NCI-H524 treated with DMSO at 0.1 percent for 48 hours (cell line): ENCODE measurements around the gene PLBD2.

ENCODE experiments used
- DNase-seq: peaks from one replicate; lab custom pipeline; 2025; lab: John Stamatoyannopoulos, UW

PLBD2 gene

GRCh38 chr12:113396200-113396599, 37.8 kb downstream of the PLBD2 start:
- DNase-seq: no peak

- DNase-seq: no peak
Observed at GRCh38 chr12:113396828-113397496, 38.6 kb downstream of the PLBD2 start.

- DNase-seq: no peak
Observed at GRCh38 chr12:113397497-113398197, 39.3 kb downstream of the PLBD2 start.

- DNase-seq: no peak
Observed at GRCh38 chr12:113398346-113399290, 40.2 kb downstream of the PLBD2 start.

- DNase-seq: no peak
Observed at GRCh38 chr12:113399490-113399889, 41.1 kb downstream of the PLBD2 start.

GRCh38 chr12:113400362-113400761, 42.0 kb downstream of the PLBD2 start:
- DNase-seq: no peak

- DNase-seq: no peak
Observed at GRCh38 chr12:113401066-113402000, 42.9 kb downstream of the PLBD2 start.

GRCh38 chr12:113402586-113403260, 44.3 kb downstream of the PLBD2 start:
- DNase-seq: no peak

GRCh38 chr12:113403435-113404415, 45.3 kb downstream of the PLBD2 start, which contains the start of gene SDS:
TSS of gene SDS (minus strand) at chr12:113403887. CDS start at chr12:113399708, 4,179 bp downstream.
- no peak for DNase-seq

GRCh38 chr12:113405694-113406093, 47.3 kb downstream of the PLBD2 start:
- no peak for DNase-seq

GRCh38 chr12:113407931-113408600, 49.7 kb downstream of the PLBD2 start:
- no peak for DNase-seq

GRCh38 chr12:113408756-113409298, 50.4 kb downstream of the PLBD2 start:
- DNase-seq: no peak

- no peak for DNase-seq
Observed at GRCh38 chr12:113409462-113410124, 51.2 kb downstream of the PLBD2 start.

GRCh38 chr12:113413488-113413939, 55.1 kb downstream of the PLBD2 start:
- no peak for DNase-seq

- no peak for DNase-seq
Observed at GRCh38 chr12:113414519-113415038, 56.2 kb downstream of the PLBD2 start.

- no peak for DNase-seq
Observed at GRCh38 chr12:113416091-113416754, 57.8 kb downstream of the PLBD2 start.

- no peak for DNase-seq
Observed at GRCh38 chr12:113418213-113418879, 60.0 kb downstream of the PLBD2 start.
